ENCODE data around the gene IL19.

GRCh38 chr1:206734499-206735142 is 36.0 kb upstream of the IL19 start:
- TF ChIP-seq CTCF (IDR thresholded peaks at IDR 0.05) (peak; percentile 67), EZH2 (IDR thresholded peaks at IDR 0.05) (no peak), EZH2phosphoT487 (IDR thresholded peaks at IDR 0.05) (no peak)
